ENCODE results near the gene PDZK1. TPM values are rescaled to one million over a fixed set of nuclear protein-coding genes. Genes with fewer than 3 reads are reported as not detected.

PDZK1 gene
- polyA plus RNA-seq, 1 donor from 2014 or later, result 0.88 TPM

- Histone ChIP-seq H3K79me2 (replicated peaks; ENCODE audit: insufficient read depth, low read length) (no peaks in the 10 kb centered on the region), H3F3A (ENCODE audit: insufficient read depth, low read length, poor library complexity, severe bottlenecking) (no peaks in the 10 kb centered on the region), H3K27ac (ENCODE audit: low read length) (no peak overlapping the region), H3K27me3 (ENCODE audit: insufficient read depth, low read depth, low read length) (no peaks in the 10 kb centered on the region), H4K20me1 (ENCODE audit: insufficient read depth) (no peaks in the 10 kb centered on the region), H3K9ac (ENCODE audit: low read length) (no peak overlapping the region), H3K4me2 (ENCODE audit: low read length) (no peak overlapping the region), H3K4me3 (ENCODE audit: low read length) (no peak overlapping the region), H3K36me3 (ENCODE audit: insufficient read depth, low read length) (peaks cover 5% of the 10 kb centered on the region), H2AFZ (ENCODE audit: low read depth, low read length) (no peak overlapping the region), H3K9me2 (ENCODE audit: insufficient read depth, low read length) (no peaks in the 10 kb centered on the region), H3K9me3 (ENCODE audit: low read length) (no peaks in the 10 kb centered on the region)
- TF ChIP-seq EZH2 (IDR thresholded peaks at IDR 0.05; ENCODE audit: borderline replicate concordance, insufficient read depth, low read length, poor library complexity, severe bottlenecking), result no peak
- no peak for TF ChIP-seq TAF1 (IDR thresholded peaks at IDR 0.05; ENCODE audit: low read depth)
- TF ChIP-seq SMC3 (conservative IDR thresholded peaks at IDR 0.05; ENCODE audit: poor library complexity), result no peak
- TF ChIP-seq CTCF (IDR thresholded peaks at IDR 0.05; ENCODE audit: poor library complexity, severe bottlenecking), result no peak
- no peak for TF ChIP-seq EP300 (conservative IDR thresholded peaks at IDR 0.05; ENCODE audit: poor library complexity, severe bottlenecking)
- no peak for TF ChIP-seq POLR2AphosphoS5 (IDR thresholded peaks at IDR 0.05)
- no peak for TF ChIP-seq RAD21 (conservative IDR thresholded peaks at IDR 0.05)
Observed at GRCh38 chr1:145740269-145740668, 33.1 kb upstream of the PDZK1 start.

- H3F3A ChIP-seq (ENCODE audit: insufficient read depth, low read length, poor library complexity, severe bottlenecking), result no peaks in the 10 kb centered on the region
- H3K27me3 ChIP-seq (ENCODE audit: insufficient read depth, low read depth, low read length), result no peaks in the 10 kb centered on the region
- no peak for TF ChIP-seq RAD21 (conservative IDR thresholded peaks at IDR 0.05)
- TF ChIP-seq SMC3 (conservative IDR thresholded peaks at IDR 0.05; ENCODE audit: poor library complexity), result no peak
- no peak for TF ChIP-seq EZH2 (IDR thresholded peaks at IDR 0.05; ENCODE audit: borderline replicate concordance, insufficient read depth, low read length, poor library complexity, severe bottlenecking)
- no peak for TF ChIP-seq POLR2AphosphoS5 (IDR thresholded peaks at IDR 0.05)
- TF ChIP-seq CTCF (IDR thresholded peaks at IDR 0.05; ENCODE audit: poor library complexity, severe bottlenecking), result no peak
- TF ChIP-seq EP300 (conservative IDR thresholded peaks at IDR 0.05; ENCODE audit: poor library complexity, severe bottlenecking), result no peak
- no peak for TF ChIP-seq REST (IDR thresholded peaks at IDR 0.05; ENCODE audit: borderline replicate concordance)
- no peak for TF ChIP-seq MXI1 (conservative IDR thresholded peaks at IDR 0.05; ENCODE audit: poor library complexity, severe bottlenecking)
- no peak for TF ChIP-seq TAF1 (IDR thresholded peaks at IDR 0.05; ENCODE audit: low read depth)
- H3K9ac ChIP-seq (ENCODE audit: low read length), result no peak overlapping the region
- H3K9me3 ChIP-seq (ENCODE audit: low read length), result no peaks in the 10 kb centered on the region
- H2AFZ ChIP-seq (ENCODE audit: low read depth, low read length), result no peak overlapping the region
- no peak overlapping the region for H3K4me3 ChIP-seq (ENCODE audit: low read length)
- no peaks in the 10 kb centered on the region for H3K36me3 ChIP-seq (ENCODE audit: insufficient read depth, low read length)
- no peak overlapping the region for H3K4me2 ChIP-seq (ENCODE audit: low read length)
- no peaks in the 10 kb centered on the region for H3K79me2 ChIP-seq (replicated peaks; ENCODE audit: insufficient read depth, low read length)
- H3K27ac ChIP-seq (ENCODE audit: low read length), result no peak overlapping the region
- no peaks in the 10 kb centered on the region for H4K20me1 ChIP-seq (ENCODE audit: insufficient read depth)
- H3K9me2 ChIP-seq (ENCODE audit: insufficient read depth, low read length), result no peaks in the 10 kb centered on the region
Observed at GRCh38 chr1:145736191-145736590, 29.0 kb upstream of the PDZK1 start.
